ENCODE measurements around the gene DBX1. TPM values are rescaled to one million over a fixed set of nuclear protein-coding genes. Genes with fewer than 3 reads are reported as not detected.

Gene DBX1
- total and polyA plus RNA-seq, 2 experiments from 2014 or later, result not detected

DNA sequence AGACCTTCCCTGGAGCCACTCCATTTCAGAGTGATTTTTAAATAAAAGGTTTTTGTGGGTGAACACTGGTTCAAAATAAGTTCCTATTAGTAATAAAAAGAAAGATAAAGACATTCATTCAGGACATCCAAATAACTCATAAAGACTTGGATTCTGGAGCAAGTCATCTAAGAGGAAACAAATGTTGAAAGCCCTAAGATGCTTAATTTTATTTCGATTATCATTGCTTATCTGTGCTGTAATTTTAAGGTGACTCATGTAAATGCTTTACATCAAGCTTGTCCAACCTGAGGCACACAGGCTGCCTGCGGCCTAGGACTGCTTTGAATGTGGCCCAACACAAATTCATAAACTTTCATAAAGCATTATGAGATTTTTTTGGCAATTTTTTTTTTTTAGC is 34.2 kb upstream of the DBX1 start:
- TF ChIP-seq EZH2 (IDR thresholded peaks at IDR 0.05; ENCODE audit: insufficient read depth, poor library complexity, severe bottlenecking), result no peak
- H4K20me1 ChIP-seq (ENCODE audit: insufficient read depth), result no peaks in the 10 kb centered on the region
- H3K4me1 ChIP-seq (ENCODE audit: insufficient read depth), result no peaks in the 10 kb centered on the region
- no peak overlapping the region for H2AFZ ChIP-seq
- H3F3A ChIP-seq (ENCODE audit: insufficient read depth), result no peaks in the 10 kb centered on the region
- H3K9me3 ChIP-seq (ENCODE audit: low read depth), result no peaks in the 10 kb centered on the region
- 48 to 49% methylated on average over 2 of the region's 2 CpGs for WGBS, 2 experiments (ENCODE audit: low coverage in 1 of 2, low lambda C conversion rate in 2 of 2, missing lambda C conversion rate in 2 of 2)
- H3K4me3 ChIP-seq, result no peak overlapping the region
- no peak for DNase-seq
- no peak overlapping the region for H3K9ac ChIP-seq
- no peaks in the 10 kb centered on the region for H3K79me2 ChIP-seq (ENCODE audit: insufficient read depth)
- no peak overlapping the region for H3K4me2 ChIP-seq (ENCODE audit: unreplicated experiment)
- H3K9me2 ChIP-seq (ENCODE audit: insufficient read depth), result no peaks in the 10 kb centered on the region
- in situ Hi-C loops (cut with MboI), result no loop called here
- no peaks in the 10 kb centered on the region for H3K36me3 ChIP-seq (ENCODE audit: low read depth)
- peaks cover 38% of the 10 kb centered on the region for H3K27me3 ChIP-seq (replicated peaks; ENCODE audit: insufficient read depth)
- H3K27ac ChIP-seq, result no peak overlapping the region

DNA sequence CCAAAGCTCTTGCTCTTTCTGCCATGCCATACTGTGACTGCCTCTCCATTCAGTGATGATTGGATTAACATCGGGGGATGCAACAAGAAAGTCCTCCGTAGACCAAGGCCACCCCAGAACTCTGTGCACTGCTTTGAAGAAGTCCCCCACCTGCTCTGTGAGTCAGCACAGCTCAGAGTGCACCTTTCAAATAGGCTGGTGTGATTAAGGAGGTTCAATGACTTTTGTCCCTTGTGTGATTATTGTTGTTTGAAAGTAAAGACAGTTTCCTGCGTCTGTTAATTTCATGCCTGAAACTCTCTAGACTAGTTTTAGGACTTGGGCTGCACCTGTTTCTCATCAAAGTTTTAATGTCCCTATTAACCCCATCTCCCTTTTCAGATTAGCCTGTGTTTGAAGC is 33.0 kb upstream of the DBX1 start:
- Histone ChIP-seq H2AFZ (no peak overlapping the region), H3K9me2 (ENCODE audit: insufficient read depth) (no peaks in the 10 kb centered on the region), H3K27me3 (replicated peaks; ENCODE audit: insufficient read depth) (peaks cover 35% of the 10 kb centered on the region), H3K79me2 (ENCODE audit: insufficient read depth) (no peaks in the 10 kb centered on the region), H3K36me3 (ENCODE audit: low read depth) (no peaks in the 10 kb centered on the region), H3K4me3 (no peak overlapping the region), H3K9ac (no peak overlapping the region), H3K4me2 (ENCODE audit: unreplicated experiment) (no peak overlapping the region), H3K27ac (no peak overlapping the region), H4K20me1 (ENCODE audit: insufficient read depth) (no peaks in the 10 kb centered on the region), H3K4me1 (ENCODE audit: insufficient read depth) (no peaks in the 10 kb centered on the region), H3K9me3 (ENCODE audit: low read depth) (no peaks in the 10 kb centered on the region), H3F3A (ENCODE audit: insufficient read depth) (no peaks in the 10 kb centered on the region)
- DNase-seq, result no peak
- 7 to 8% methylated on average over 3 of the region's 3 CpGs for WGBS, 2 experiments (ENCODE audit: low coverage in 1 of 2, low lambda C conversion rate in 2 of 2, missing lambda C conversion rate in 2 of 2)
- in situ Hi-C loops (cut with MboI), result no loop called here
- TF ChIP-seq EZH2phosphoT487 (IDR thresholded peaks at IDR 0.05; ENCODE audit: insufficient read depth, low read depth) (no peak), EZH2 (IDR thresholded peaks at IDR 0.05; ENCODE audit: insufficient read depth, poor library complexity, severe bottlenecking) (no peak)

DNA sequence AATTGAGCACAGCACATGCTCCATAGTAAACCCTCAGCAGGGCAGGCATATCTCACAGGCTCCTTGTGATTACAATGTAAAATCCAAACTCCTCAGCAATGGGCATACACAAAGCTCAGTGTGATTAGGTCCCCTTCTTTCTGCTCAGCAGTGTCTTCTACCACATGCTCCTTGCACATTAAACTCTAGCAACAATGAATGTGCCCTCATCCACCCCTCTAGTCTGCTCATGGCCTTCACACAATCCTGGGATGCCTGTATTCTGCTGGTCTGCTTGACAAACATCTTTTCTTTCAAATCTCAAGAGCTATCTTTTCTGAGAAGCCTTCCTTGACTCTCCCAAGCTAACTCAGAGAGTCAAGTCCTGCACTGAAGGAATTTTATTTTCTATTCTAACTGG is 32.4 kb upstream of the DBX1 start:
- Histone ChIP-seq H3K4me3 (no peak overlapping the region), H3K27me3 (replicated peaks; ENCODE audit: insufficient read depth) (peaks cover 36% of the 10 kb centered on the region), H3K4me2 (ENCODE audit: unreplicated experiment) (no peak overlapping the region), H4K20me1 (ENCODE audit: insufficient read depth) (no peaks in the 10 kb centered on the region), H3K9me2 (ENCODE audit: insufficient read depth) (no peaks in the 10 kb centered on the region), H3K9me3 (ENCODE audit: low read depth) (no peaks in the 10 kb centered on the region), H3K36me3 (ENCODE audit: low read depth) (no peaks in the 10 kb centered on the region), H2AFZ (no peak overlapping the region), H3F3A (ENCODE audit: insufficient read depth) (no peaks in the 10 kb centered on the region), H3K4me1 (ENCODE audit: insufficient read depth) (no peaks in the 10 kb centered on the region), H3K9ac (no peak overlapping the region), H3K27ac (no peak overlapping the region), H3K79me2 (ENCODE audit: insufficient read depth) (no peaks in the 10 kb centered on the region)
- no peak for TF ChIP-seq EZH2 (IDR thresholded peaks at IDR 0.05; ENCODE audit: insufficient read depth, poor library complexity, severe bottlenecking)
- TF ChIP-seq EZH2phosphoT487 (IDR thresholded peaks at IDR 0.05; ENCODE audit: insufficient read depth, low read depth), result no peak
- in situ Hi-C loops (cut with MboI), result no loop called here
- no peak for DNase-seq

DNA sequence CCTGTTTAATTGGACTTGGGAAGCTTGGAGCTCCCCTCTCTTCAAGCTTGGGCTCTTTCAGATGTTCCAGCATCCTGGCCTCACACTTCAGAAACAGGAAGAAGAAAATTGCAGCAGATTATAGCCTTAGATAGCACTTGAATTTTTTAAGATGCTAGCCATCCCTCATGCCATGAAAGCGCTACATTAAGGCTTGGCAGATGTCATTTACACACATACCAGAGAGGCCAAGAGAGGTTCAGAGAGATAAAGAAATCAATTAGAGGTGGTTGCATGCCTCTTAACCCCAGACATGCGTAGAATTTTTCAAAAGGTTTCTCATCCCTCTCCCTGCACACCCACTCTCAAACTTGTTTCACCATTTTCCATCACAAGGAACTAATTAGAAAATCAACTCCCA is 31.9 kb upstream of the DBX1 start:
- H3K4me3 ChIP-seq, result no peak overlapping the region
- no peaks in the 10 kb centered on the region for H3K79me2 ChIP-seq (ENCODE audit: insufficient read depth)
- no peak for TF ChIP-seq EZH2phosphoT487 (IDR thresholded peaks at IDR 0.05; ENCODE audit: insufficient read depth, low read depth)
- TF ChIP-seq EZH2 (IDR thresholded peaks at IDR 0.05; ENCODE audit: insufficient read depth, poor library complexity, severe bottlenecking), result no peak
- no peaks in the 10 kb centered on the region for H3K9me2 ChIP-seq (ENCODE audit: insufficient read depth)
- no peaks in the 10 kb centered on the region for H3F3A ChIP-seq (ENCODE audit: insufficient read depth)
- H3K9ac ChIP-seq, result no peak overlapping the region
- DNase-seq, result no peak
- no peak overlapping the region for H3K27ac ChIP-seq
- H3K4me1 ChIP-seq (ENCODE audit: insufficient read depth), result no peaks in the 10 kb centered on the region
- in situ Hi-C loops (cut with MboI), result no loop called here
- peaks cover 35% of the 10 kb centered on the region for H3K27me3 ChIP-seq (replicated peaks; ENCODE audit: insufficient read depth)
- H3K4me2 ChIP-seq (ENCODE audit: unreplicated experiment), result no peak overlapping the region
- WGBS, 2 experiments (ENCODE audit: low coverage in 1 of 2, low lambda C conversion rate in 2 of 2, missing lambda C conversion rate in 2 of 2), result 49 to 50% methylated on average over 2 of the region's 2 CpGs
- H4K20me1 ChIP-seq (ENCODE audit: insufficient read depth), result no peaks in the 10 kb centered on the region
- H2AFZ ChIP-seq, result no peak overlapping the region
- no peaks in the 10 kb centered on the region for H3K36me3 ChIP-seq (ENCODE audit: low read depth)
- H3K9me3 ChIP-seq (ENCODE audit: low read depth), result no peaks in the 10 kb centered on the region

DNA sequence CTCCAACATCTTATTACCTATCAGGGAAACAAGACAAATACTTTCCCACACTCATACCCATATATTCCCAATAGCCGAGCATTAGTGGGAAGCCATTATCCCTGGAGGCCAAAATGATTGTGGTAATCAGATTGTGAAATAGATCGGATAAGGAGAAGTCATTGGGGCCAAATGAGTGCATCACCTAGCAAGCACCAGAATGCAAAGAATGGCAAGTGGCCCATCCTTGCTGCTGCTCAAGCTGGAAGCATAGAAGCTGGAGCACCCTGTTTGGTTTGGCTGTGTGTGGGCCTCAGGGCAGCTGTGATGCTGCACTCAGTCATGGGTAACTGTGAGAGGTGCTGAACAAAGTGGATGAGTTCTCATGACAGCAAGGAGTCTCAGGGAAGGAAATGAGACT is 18.7 kb upstream of the DBX1 start:
- H3K27ac ChIP-seq, result no peak overlapping the region
- H3K4me3 ChIP-seq, result no peak overlapping the region
- H3K4me1 ChIP-seq (ENCODE audit: insufficient read depth), result no peaks in the 10 kb centered on the region
- TF ChIP-seq EZH2phosphoT487 (IDR thresholded peaks at IDR 0.05; ENCODE audit: insufficient read depth, low read depth), result no peak
- TF ChIP-seq EZH2 (IDR thresholded peaks at IDR 0.05; ENCODE audit: insufficient read depth, poor library complexity, severe bottlenecking), result no peak
- no peaks in the 10 kb centered on the region for H4K20me1 ChIP-seq (ENCODE audit: insufficient read depth)
- H3K27me3 ChIP-seq (replicated peaks; ENCODE audit: insufficient read depth), result peaks cover 49% of the 10 kb centered on the region
- 45 to 65% methylated on average over 2 of the region's 2 CpGs for WGBS, 2 experiments (ENCODE audit: low coverage in 1 of 2, low lambda C conversion rate in 2 of 2, missing lambda C conversion rate in 2 of 2)
- no peaks in the 10 kb centered on the region for H3K79me2 ChIP-seq (ENCODE audit: insufficient read depth)
- H3K9me2 ChIP-seq (ENCODE audit: insufficient read depth), result no peaks in the 10 kb centered on the region
- DNase-seq, result no peak
- no peaks in the 10 kb centered on the region for H3F3A ChIP-seq (ENCODE audit: insufficient read depth)
- H3K9me3 ChIP-seq (ENCODE audit: low read depth), result no peaks in the 10 kb centered on the region
- no peak overlapping the region for H3K4me2 ChIP-seq (ENCODE audit: unreplicated experiment)
- in situ Hi-C loops (cut with MboI), result no loop called here
- no peak overlapping the region for H2AFZ ChIP-seq
- no peaks in the 10 kb centered on the region for H3K36me3 ChIP-seq (ENCODE audit: low read depth)
- H3K9ac ChIP-seq, result no peak overlapping the region

Measured in GM23248 (cell line).